Measurements from ENCODE around the gene TUBB4B. TPM values are rescaled to one million over a fixed set of nuclear protein-coding genes. Genes with fewer than 3 reads are reported as not detected.
A peak's percentile ranks its signal among the peaks of the same experiment; 100 is the strongest.

Gene TUBB4B
- 66.1 and 81.2 TPM in 2 replicates for total RNA-seq (2014; rRNA removed; shearing (Covaris generic))
- polyA plus RNA-seq (2015; cell fraction: cytosol; rRNA removed): 403 and 491 TPM in 2 replicates
- polyA plus RNA-seq (2015; cell fraction: nucleus; rRNA removed): 187 and 188 TPM in 2 replicates

- in situ Hi-C loops (cut with HindIII; ENCODE audit: low pct_unique_long_range_greater_than_20kb, low sequenced_read_pairs): no loop called here
- peak; percentile 100 for DNase-seq (ENCODE audit: low read depth, low spot score)
These were observed at the start of gene TUBB4B for GRCh38 chr9:137240841-137241489. TUBB4B (plus strand) TSS chr9:137241287; CDS start chr9:137241361, 74 bp downstream.

- no peak for DNase-seq (ENCODE audit: low read depth, low spot score)
- in situ Hi-C loops (cut with HindIII; ENCODE audit: low pct_unique_long_range_greater_than_20kb, low sequenced_read_pairs): no loop called here
These were observed 49.2 kb upstream of the TUBB4B start for GRCh38 chr9:137191691-137192447.

- DNase-seq (ENCODE audit: low read depth, low spot score): no peak
- in situ Hi-C loops (cut with HindIII; ENCODE audit: low pct_unique_long_range_greater_than_20kb, low sequenced_read_pairs): no loop called here
These were observed 48.7 kb upstream of the TUBB4B start for GRCh38 chr9:137192448-137192780.

GRCh38 chr9:137192859-137193258, 48.2 kb upstream of the TUBB4B start:
- in situ Hi-C loops (cut with HindIII; ENCODE audit: low pct_unique_long_range_greater_than_20kb, low sequenced_read_pairs): no loop called here

GRCh38 chr9:137193771-137194170, 47.3 kb upstream of the TUBB4B start:
- in situ Hi-C loops (cut with HindIII; ENCODE audit: low pct_unique_long_range_greater_than_20kb, low sequenced_read_pairs): no loop called here
- no peak for DNase-seq (ENCODE audit: low read depth, low spot score)

More at GRCh38 chr9:137192859-137193258, 48.2 kb upstream of the TUBB4B start:
- DNase-seq (ENCODE audit: low read depth, low spot score): no peak

GRCh38 chr9:137194388-137194787, 46.7 kb upstream of the TUBB4B start:
- peak; percentile 27 for DNase-seq (ENCODE audit: low read depth, low spot score)
- in situ Hi-C loops (cut with HindIII; ENCODE audit: low pct_unique_long_range_greater_than_20kb, low sequenced_read_pairs): no loop called here

- no peak for DNase-seq (ENCODE audit: low read depth, low spot score)
- in situ Hi-C loops (cut with HindIII; ENCODE audit: low pct_unique_long_range_greater_than_20kb, low sequenced_read_pairs): no loop called here
These were observed 46.2 kb upstream of the TUBB4B start for GRCh38 chr9:137194909-137195308.

- in situ Hi-C loops (cut with HindIII; ENCODE audit: low pct_unique_long_range_greater_than_20kb, low sequenced_read_pairs): no loop called here
- DNase-seq (ENCODE audit: low read depth, low spot score): no peak
These were observed 45.4 kb upstream of the TUBB4B start for GRCh38 chr9:137195525-137196220.

- in situ Hi-C loops (cut with HindIII; ENCODE audit: low pct_unique_long_range_greater_than_20kb, low sequenced_read_pairs): no loop called here
- no peak for DNase-seq (ENCODE audit: low read depth, low spot score)
These were observed 42.8 kb upstream of the TUBB4B start for GRCh38 chr9:137198051-137198901.

GRCh38 chr9:137198902-137199283, 42.2 kb upstream of the TUBB4B start:
- no peak for DNase-seq (ENCODE audit: low read depth, low spot score)
- in situ Hi-C loops (cut with HindIII; ENCODE audit: low pct_unique_long_range_greater_than_20kb, low sequenced_read_pairs): no loop called here

- DNase-seq (ENCODE audit: low read depth, low spot score): no peak
- in situ Hi-C loops (cut with HindIII; ENCODE audit: low pct_unique_long_range_greater_than_20kb, low sequenced_read_pairs): no loop called here
These were observed 41.5 kb upstream of the TUBB4B start for GRCh38 chr9:137199411-137200121.

- peak; percentile 100 for DNase-seq (ENCODE audit: low read depth, low spot score)
- in situ Hi-C loops (cut with HindIII; ENCODE audit: low pct_unique_long_range_greater_than_20kb, low sequenced_read_pairs): no loop called here
These were observed 40.5 kb upstream of the TUBB4B start, which contains the start of gene TPRN for GRCh38 chr9:137200311-137201204. TPRN (minus strand) TSS chr9:137200741; CDS start chr9:137200711, 30 bp downstream.

- DNase-seq (ENCODE audit: low read depth, low spot score): no peak
- in situ Hi-C loops (cut with HindIII; ENCODE audit: low pct_unique_long_range_greater_than_20kb, low sequenced_read_pairs): no loop called here
These were observed 39.8 kb upstream of the TUBB4B start for GRCh38 chr9:137201205-137201868.

- DNase-seq (ENCODE audit: low read depth, low spot score): no peak
- in situ Hi-C loops (cut with HindIII; ENCODE audit: low pct_unique_long_range_greater_than_20kb, low sequenced_read_pairs): no loop called here
These were observed 38.1 kb upstream of the TUBB4B start for GRCh38 chr9:137202966-137203365.

- in situ Hi-C loops (cut with HindIII; ENCODE audit: low pct_unique_long_range_greater_than_20kb, low sequenced_read_pairs): no loop called here
These were observed 36.4 kb upstream of the TUBB4B start for GRCh38 chr9:137204731-137205125.

More at GRCh38 chr9:137204731-137205125, 36.4 kb upstream of the TUBB4B start:
- DNase-seq (ENCODE audit: low read depth, low spot score): no peak
